Measurements from ENCODE around the gene ARHGAP8. TPM values are rescaled to one million over a fixed set of nuclear protein-coding genes. Genes with fewer than 3 reads are reported as not detected.

ARHGAP8 gene
- total and polyA plus RNA-seq, 2 of the 13 experiments (the other 11 are each of a cell fraction or from before 2014, with no cell fraction given) = 0.07 TPM; not detected in 1

DNA sequence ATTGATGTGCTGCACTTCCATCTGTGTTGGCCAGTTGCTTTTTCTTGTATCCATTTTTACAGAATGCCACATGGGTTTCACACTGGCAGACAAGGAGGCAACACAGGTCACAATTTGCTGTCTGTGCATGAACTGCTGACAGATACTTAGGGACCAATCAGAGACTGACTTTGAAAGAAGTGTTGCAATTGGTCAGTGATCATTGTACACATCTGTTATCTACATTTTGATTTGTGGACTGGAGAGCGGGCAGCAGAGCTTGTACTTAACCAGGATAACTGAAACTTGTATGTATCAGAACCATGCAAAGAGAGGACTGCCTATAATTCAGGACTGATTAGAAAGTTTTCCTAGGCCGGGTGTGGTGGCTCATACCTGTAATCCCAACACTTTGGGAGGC lies 28.6 kb upstream of the ARHGAP8 start:
- BruUV-seq (replicated peaks) = no TSS peak
- ChIA-PET CTCF (ENCODE audit: low intra/inter-chr PET ratio, low total read pairs) (no interaction called here), POLR2A (no interaction called here)
- no peak overlapping the region for H3K4me3 ChIP-seq (replicated peaks in 1 of 3; ENCODE audit: insufficient read depth in 1 of 3, low read depth in 2 of 3, low read length in 3 of 3)
- 0 out of 2 replicates have a peak, but pooled peaks cover 2% of the 10 kb centered on the region for H4K20me1 ChIP-seq (ENCODE audit: insufficient read depth, low read length)
- DNase-seq (ENCODE audit: low spot score) (peak; percentile 34), ATAC-seq (no peak), FAIRE-seq (peak; percentile 32)
- H3K79me2 ChIP-seq (ENCODE audit: insufficient read depth, low read length) = no peaks in the 10 kb centered on the region
- in situ Hi-C loops (cut with HindIII; ENCODE audit: extremely low pct_ligation_motif_present, low pct_unique_long_range_greater_than_20kb) (no loop called here), intact Hi-C loops (cut with micrococcal nuclease; ENCODE audit: unreplicated experiment) (no loop called here)
- H2AFZ ChIP-seq (ENCODE audit: low read length) = no peak overlapping the region
- 93% methylated on average over 2 of the region's 2 CpGs for WGBS (ENCODE audit: low lambda C conversion rate)
- no peaks in the 10 kb centered on the region for H3K27me3 ChIP-seq (ENCODE audit: control insufficient read depth in 1 of 2, insufficient read depth in 2 of 2, low read length in 2 of 2)
- H3K27ac ChIP-seq (ENCODE audit: extremely low read length, insufficient read depth, low read length) = no peak overlapping the region
- no peaks in the 10 kb centered on the region for H3K9me3 ChIP-seq (ENCODE audit: low read length)
- H3K4me2 ChIP-seq (ENCODE audit: low read depth, low read length) = no peak overlapping the region
- peaks cover 14 to 31% of the 10 kb centered on the region in 2 experiments; a peak in 4 of 5 replicates for H3K36me3 ChIP-seq (replicated peaks in 1 of 2; ENCODE audit: control insufficient read depth in 1 of 2, insufficient read depth in 2 of 2, low read length in 2 of 2)
- TF ChIP-seq NFYB (CRISPR knock-in tag; IDR thresholded peaks at IDR 0.05) = peak; percentile 63
- TF ChIP-seq PAWR (CRISPR knock-in tag; IDR thresholded peaks at IDR 0.05; ENCODE audit: borderline replicate concordance) = no peak
- peak; percentile 79 for TF ChIP-seq NFYC (CRISPR knock-in tag; IDR thresholded peaks at IDR 0.05)
- no peak for TF ChIP-seq ZNF142 (CRISPR knock-in tag; IDR thresholded peaks at IDR 0.05)
- peaks cover 21% of the 10 kb centered on the region for H3K4me1 ChIP-seq (ENCODE audit: insufficient read depth, low read length)
- H3K9ac ChIP-seq (ENCODE audit: insufficient read depth, low read depth, low read length) = no peak overlapping the region
